IPS-18c (cell line): ENCODE data around the gene WDR7.
A peak's percentile ranks its signal among the peaks of the same experiment; 100 is the strongest.
"Not testable (repeated sequence)": the region's sequence is repeated elsewhere in the genome, so short reads cannot be mapped to it uniquely, and the experiment has no call there.

Experiments
- H3K4me3 ChIP-seq: 2 replicates; pipeline ENCODE4 v1.7.0; 2013; ENCODE audit warnings: low read depth, mild to moderate bottlenecking, low read length, moderate library complexity; ENCODE audit not compliant: insufficient read depth
- H3K9me3 ChIP-seq: one replicate; pipeline ENCODE4 v1.6.1; 2013; ENCODE audit warnings: mild to moderate bottlenecking, low read length, moderate library complexity; ENCODE audit not compliant: control insufficient read depth, insufficient read depth

The WDR7 gene

DNA sequence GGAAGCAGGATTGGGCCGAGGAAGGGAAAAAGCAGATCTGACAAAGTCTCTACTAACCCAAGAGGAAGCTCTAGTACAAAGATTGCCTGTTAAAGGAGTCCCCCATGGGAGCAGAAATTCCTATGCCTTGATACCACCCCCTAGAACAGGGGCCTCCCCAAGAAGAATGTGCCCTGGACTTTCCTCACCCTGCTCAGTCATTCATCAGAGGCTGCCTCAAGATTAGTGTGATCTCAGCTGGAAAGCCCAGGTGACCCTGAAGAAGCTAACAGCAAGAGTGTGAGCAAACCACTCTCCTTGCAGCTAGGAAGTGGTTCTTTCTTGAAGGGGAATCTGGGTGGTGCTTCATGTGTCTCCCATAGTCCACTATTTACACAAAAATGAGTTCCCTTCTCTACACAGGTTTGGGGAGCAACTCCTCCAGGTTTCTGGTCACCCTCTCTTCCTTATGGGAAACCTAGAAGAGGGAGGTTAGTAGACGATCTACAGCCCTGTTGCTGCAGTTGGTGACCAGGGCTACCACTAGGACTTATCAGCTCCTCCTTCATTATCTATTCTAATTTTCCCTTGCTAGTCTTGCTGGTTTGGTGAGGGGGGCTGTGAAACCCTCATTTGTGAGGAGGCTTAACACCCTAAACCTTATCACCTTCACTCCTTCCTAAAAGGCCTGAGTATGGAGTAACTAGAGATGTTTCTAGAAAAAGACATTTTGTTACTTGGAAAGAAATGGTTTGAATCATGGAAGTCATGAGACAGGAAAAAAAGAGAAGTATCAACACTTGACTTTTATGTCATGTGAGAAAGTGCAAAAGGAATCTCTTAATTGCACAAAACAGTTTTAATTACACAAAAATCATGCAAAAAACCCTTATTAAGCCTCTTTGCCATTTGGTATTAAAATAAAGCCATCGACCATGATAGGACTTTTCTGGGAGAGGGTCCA lies 2.9 kb upstream of the WDR7 start:
- no peak overlapping the region for H3K4me3 ChIP-seq
- H3K9me3 ChIP-seq, result no peaks in the 10 kb centered on the region

DNA sequence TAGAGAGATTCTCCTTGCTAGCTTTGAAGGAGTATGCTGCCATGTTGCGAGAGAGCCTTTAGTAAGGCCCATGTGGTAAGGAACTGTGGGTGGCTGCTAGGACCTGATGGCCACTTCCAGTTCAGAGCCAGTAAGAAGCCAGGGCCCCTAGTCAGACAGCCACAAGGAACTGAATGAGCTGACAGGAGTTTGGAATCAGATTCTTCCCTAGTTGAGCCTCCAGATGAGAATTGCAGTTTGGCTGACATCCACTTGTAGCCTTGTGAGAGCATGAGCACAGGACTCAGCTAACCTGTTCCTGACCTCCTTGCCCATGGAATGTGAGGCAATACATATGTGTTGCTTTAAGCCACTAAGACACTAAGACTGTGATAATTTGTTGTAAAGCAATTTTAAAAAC lies 1.2 kb upstream of the WDR7 start:
- H3K4me3 ChIP-seq, result no peak overlapping the region

GRCh38 chr18:56651771-56652092 lies 573 bp downstream of the WDR7 start:
- Histone ChIP-seq H3K4me3 (peak overlapping the region; percentile 78), H3K9me3 (no peaks in the 10 kb centered on the region)

More for the DNA sequence above, 1.2 kb upstream of the WDR7 start:
- no peaks in the 10 kb centered on the region for H3K9me3 ChIP-seq

GRCh38 chr18:56652802-56653201 lies 1.6 kb downstream of the WDR7 start:
- H3K4me3 ChIP-seq, result no peak overlapping the region

DNA sequence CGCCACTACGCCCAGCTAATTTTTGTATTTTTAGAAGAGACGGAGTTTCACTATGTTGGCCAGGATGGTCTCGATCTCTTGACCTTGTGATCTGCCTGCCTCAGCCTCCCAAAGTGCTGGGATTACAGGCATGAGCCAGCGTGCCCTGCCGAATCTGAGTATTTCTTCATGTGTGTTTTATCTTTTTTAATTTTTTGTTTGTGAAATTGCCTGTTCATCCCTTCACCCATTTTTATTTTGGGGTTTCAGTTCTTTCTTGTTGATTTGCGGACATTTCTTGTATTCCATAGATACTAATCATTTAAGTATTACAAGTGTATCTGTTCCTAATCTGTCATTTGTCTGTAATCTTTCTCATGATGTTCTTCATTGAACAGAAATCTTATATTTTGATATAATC lies 3.1 kb downstream of the WDR7 start:
- not testable (repeated sequence) for H3K4me3 ChIP-seq

More at GRCh38 chr18:56652802-56653201, 1.6 kb downstream of the WDR7 start:
- no peaks in the 10 kb centered on the region for H3K9me3 ChIP-seq

DNA sequence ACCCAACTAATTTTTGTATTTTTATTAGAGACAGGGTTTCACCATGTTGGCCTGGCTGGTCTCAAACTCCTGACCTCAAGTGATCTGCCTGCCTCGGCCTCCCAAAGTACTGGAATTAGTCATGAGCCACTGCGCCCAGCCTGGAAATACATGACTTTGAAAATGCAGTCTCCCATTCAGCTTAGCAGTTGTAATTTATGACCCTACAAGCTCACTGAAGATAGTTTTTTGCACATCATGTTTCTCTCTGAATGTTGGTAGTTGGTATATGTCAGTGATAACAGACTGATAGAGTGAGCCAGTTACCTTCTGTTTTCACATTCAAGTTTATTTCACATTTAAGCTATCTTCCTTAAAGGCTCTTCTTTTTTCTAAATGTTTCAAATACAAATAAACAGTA lies 7.1 kb downstream of the WDR7 start:
- no peak overlapping the region for H3K4me3 ChIP-seq
- H3K9me3 ChIP-seq, result no peaks in the 10 kb centered on the region

More for the DNA sequence above, 3.1 kb downstream of the WDR7 start:
- not testable (repeated sequence) for H3K9me3 ChIP-seq

DNA sequence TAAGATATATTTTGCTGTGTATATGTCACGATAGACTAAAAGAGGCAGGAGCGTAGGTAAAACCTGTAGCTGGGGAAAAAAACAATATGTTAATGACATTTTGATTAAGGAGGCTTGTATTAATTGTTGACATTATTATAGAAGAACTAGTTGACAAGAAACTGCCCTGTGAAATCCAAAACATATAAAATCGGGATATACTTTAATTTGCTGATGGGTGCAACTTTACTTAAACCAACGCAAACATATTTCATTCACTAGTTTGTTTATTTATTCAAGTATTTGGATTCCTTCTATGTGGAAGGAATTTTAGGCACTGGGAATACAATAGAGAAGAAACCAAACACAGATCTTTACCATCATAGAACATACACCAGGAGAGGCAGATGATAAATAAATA lies 8.0 kb downstream of the WDR7 start:
- H3K9me3 ChIP-seq, result no peaks in the 10 kb centered on the region
- no peak overlapping the region for H3K4me3 ChIP-seq

DNA sequence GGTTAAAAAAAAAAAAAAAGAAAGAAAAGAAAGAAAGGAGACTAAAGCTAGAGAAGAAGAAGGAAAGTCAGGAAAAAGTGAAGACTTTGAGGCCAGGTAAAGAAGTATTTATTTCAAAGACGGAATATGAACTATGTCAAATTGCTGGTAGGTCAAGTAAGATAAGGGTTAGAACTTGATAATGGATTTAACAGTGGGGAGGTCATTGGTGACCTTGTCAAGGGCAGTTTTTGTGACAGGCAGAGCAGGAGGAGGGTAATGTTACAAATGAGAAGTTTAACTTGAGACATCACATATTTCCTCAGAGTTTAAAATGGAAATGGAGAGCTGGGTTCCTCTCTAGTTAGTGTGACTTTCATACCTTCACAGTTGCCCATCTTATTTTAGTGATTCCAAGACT lies 9.5 kb downstream of the WDR7 start:
- Histone ChIP-seq H3K4me3 (no peak overlapping the region), H3K9me3 (no peaks in the 10 kb centered on the region)

DNA sequence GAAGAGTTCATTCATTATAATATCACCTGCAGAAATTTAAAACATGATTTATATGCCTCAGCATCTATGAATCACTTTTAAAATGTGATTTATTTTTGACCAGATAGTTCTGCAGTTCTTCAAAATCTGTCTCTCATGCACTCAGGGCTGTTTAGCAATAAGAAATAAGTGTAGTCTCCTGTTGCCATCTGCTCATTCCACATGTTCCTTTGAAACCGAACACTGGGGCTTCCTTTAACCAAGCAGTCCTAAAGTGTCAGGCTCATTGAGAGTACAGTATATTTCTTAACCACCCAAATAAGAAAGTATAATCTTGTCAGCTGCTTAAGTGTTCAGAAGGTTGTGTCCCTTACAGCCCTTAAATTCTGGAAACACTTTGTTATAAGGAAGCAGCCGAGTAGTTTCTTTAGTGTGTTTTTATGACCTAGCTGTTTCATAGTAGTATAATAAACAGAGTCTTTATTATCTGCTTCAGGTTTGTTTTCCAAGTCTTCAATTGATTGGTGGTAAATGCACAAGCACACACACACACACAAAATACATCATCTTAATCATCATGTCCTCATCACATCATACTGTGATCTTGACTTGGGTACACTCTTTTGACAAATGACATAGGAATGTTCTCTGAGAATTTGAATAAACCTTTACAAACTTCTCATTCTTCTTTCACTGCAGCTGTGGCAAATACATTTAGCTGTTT lies 10.4 kb downstream of the WDR7 start:
- no peak overlapping the region for H3K4me3 ChIP-seq
- no peaks in the 10 kb centered on the region for H3K9me3 ChIP-seq

DNA sequence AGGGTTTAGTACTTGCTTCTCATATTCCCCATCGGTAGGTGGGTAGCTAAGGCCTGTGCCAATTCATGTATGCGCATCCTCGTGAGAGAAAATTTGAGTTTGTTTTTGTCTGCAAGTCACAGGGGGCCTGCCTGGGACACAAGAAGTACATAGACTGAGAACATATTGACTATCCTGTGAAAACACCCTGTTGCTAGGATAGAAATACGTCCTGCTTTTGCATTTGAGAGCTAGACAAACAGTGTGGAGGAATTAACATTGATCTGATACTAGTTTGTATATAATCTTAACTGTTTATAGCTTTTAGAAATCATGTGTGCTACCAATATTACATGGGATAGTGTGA lies 10.9 kb downstream of the WDR7 start:
- H3K9me3 ChIP-seq, result no peaks in the 10 kb centered on the region
- no peak overlapping the region for H3K4me3 ChIP-seq

DNA sequence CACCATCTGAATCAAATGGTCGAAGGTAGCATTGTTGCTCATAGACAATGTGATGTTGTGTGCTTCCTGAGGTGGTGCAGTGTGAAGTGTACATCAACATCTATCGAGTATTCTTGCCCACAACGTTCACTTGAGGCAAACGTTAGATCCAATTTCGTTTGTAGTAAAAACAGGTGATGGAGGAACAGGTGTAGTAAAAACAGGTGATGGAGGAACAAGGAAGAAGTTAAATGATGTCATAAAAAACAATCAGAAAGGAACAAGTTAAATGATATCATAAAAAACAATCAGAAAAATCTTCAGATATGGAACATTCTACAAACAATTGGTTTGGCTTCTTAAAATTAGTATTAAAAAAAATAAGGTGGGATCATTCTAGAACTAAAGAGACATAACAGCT lies 11.3 kb downstream of the WDR7 start:
- Histone ChIP-seq H3K4me3 (no peak overlapping the region), H3K9me3 (no peaks in the 10 kb centered on the region)

- H3K4me3 ChIP-seq, result no peak overlapping the region
- no peaks in the 10 kb centered on the region for H3K9me3 ChIP-seq
Measured at GRCh38 chr18:56662902-56663301, 11.7 kb downstream of the WDR7 start.

DNA sequence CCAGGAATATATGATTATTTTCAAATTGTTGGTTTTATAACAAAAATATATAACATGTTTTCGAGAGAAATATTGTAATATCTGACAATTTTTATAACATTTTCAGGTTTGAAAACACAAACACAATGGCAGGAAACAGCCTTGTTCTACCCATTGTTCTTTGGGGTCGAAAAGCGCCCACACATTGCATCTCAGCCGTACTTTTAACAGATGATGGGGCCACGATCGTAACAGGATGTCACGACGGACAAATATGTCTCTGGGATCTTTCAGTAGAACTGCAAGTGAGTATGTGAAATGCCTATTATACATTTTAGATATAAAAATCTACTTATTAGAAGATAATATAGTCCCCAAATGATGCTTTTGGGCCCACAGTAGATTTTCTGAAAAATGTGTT lies 21.2 kb downstream of the WDR7 start:
- H3K9me3 ChIP-seq, result no peaks in the 10 kb centered on the region
- H3K4me3 ChIP-seq, result no peak overlapping the region

DNA sequence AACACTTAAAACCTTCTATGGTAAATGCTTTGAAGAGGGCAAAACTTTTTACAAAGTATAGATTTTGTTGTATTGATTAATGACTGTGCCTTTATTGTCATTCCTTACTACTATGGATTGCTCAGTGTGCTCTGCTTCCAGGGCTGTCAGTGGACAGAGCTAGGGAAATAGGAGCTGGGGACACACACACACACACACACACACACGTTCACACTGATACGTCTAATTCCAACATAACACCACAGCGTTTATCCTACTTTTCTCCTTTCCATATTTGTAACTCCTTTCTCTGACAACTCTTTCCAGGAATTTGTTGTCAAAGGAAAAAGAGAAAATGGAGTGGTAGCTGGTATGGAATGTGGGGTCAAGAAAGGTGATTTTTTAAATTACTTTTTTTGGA lies 21.8 kb downstream of the WDR7 start:
- Histone ChIP-seq H3K9me3 (no peaks in the 10 kb centered on the region), H3K4me3 (no peak overlapping the region)

GRCh38 chr18:56676639-56677038 lies 25.5 kb downstream of the WDR7 start:
- Histone ChIP-seq H3K9me3 (no peaks in the 10 kb centered on the region), H3K4me3 (no peak overlapping the region)

DNA sequence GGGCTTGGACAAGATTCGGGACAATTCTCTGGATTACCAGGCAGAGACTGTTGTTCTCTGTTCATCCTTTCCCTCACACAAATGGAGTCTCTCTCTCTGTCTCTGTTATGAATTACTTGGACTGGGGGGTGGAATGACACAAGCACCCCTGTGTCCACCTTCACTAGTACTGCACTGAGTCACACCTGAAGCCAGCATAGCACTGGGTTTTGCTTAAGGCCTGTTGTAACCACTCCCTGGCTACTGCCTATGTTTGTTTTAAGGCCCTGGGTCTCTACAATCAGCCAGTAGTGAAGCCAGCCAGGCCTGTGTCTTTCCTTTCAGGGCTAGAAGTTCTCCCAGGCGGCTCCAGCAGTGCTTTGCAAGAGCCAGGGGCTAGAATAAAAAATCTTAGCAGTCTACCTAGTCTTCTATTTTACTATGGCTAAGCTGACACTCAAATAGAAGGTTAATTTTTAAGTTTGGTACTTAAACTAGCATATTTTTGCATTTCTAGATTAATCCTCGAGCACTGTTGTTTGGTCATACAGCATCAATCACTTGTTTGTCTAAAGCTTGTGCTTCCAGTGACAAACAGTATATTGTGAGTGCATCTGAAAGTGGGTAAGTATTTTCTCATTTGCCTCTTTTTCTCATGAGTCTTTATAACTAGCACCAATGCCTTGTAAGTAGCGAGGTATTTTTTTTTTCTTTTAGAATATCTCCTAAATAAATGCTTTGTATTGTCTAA lies 27.8 kb downstream of the WDR7 start:
- H3K9me3 ChIP-seq, result no peaks in the 10 kb centered on the region
- no peak overlapping the region for H3K4me3 ChIP-seq

GRCh38 chr18:56684277-56684676 lies 33.1 kb downstream of the WDR7 start:
- H3K9me3 ChIP-seq, result no peaks in the 10 kb centered on the region

GRCh38 chr18:56691530-56691929 lies 40.4 kb downstream of the WDR7 start:
- H3K9me3 ChIP-seq, result no peaks in the 10 kb centered on the region

More at GRCh38 chr18:56684277-56684676, 33.1 kb downstream of the WDR7 start:
- H3K4me3 ChIP-seq, result no peak overlapping the region

More at GRCh38 chr18:56691530-56691929, 40.4 kb downstream of the WDR7 start:
- no peak overlapping the region for H3K4me3 ChIP-seq
